Peyer's patch (tissue), 4 donors: ENCODE data around the gene PALLD.

Experiments used
- CTCF ChIP-seq, 6 experiments: fragments of 450-650 bp in 4 of 6; fragments of 200-600 bp in 2 of 6; sonication (generic) in 1 of 6; IDR thresholded peaks; one replicate each; pipeline ENCODE4 v1.5.1; 2017 to 2019; ENCODE audit warnings: antibody characterized with exemption in 6 of 6, mild to moderate bottlenecking in 3 of 6, moderate library complexity in 1 of 6
- POLR2A ChIP-seq, 2 donors: fragments of 450-650 bp; IDR thresholded peaks; one replicate each; pipeline ENCODE4 v1.5.1; 2017; ENCODE audit warnings: antibody characterized with exemption in 2 of 2, mild to moderate bottlenecking in 2 of 2, moderate library complexity in 2 of 2

GRCh38 chr4:168496834-168497233 is at the start of gene PALLD:
- TF ChIP-seq CTCF (IDR thresholded peaks at IDR 0.05) (no peak), POLR2A (IDR thresholded peaks at IDR 0.05) (no peak)
